Spleen (tissue), 7 donors: ENCODE results near the gene FRS3.
"Not testable (repeated sequence)": the region's sequence is repeated elsewhere in the genome, so short reads cannot be mapped to it uniquely, and the experiment has no call there.

Experiments
- CTCF ChIP-seq, 11 experiments: fragments of 200-600 bp in 7 of 11; fragments of 450-650 bp in 4 of 11; sonication (generic) in 4 of 11; IDR thresholded peaks in 8 of 11; conservative IDR thresholded peaks in 3 of 11; 1 replicate in 7 of 11; 2 replicates in 4 of 11; pipeline versions ENCODE4 v1.4.0 to v1.8.0; 2016 to 2021; ENCODE audit warnings: antibody characterized with exemption in 11 of 11, inconsistent platforms in 4 of 11, mild to moderate bottlenecking in 1 of 11
- POLR2A ChIP-seq, 3 donors: fragments of 450-650 bp; IDR thresholded peaks; one replicate each; pipeline ENCODE4 v1.5.1; 2017; ENCODE audit warnings: antibody characterized with exemption in 3 of 3, mild to moderate bottlenecking in 1 of 3
- POLR2AphosphoS5 ChIP-seq, 3 donors: sonication (generic); formaldehyde crosslinking; IDR thresholded peaks; one replicate each; pipeline ENCODE4 v1.5.1; 2017; ENCODE audit warnings: antibody characterized with exemption in 3 of 3
- donor health status: DM: no; HTN: no; CAD: no; lungs with moderate emphysema.
- donor health status: DM: no; HTN: no; CAD: no.
- donor health status: DM: no; HTN: no; CAD: no.

DNA sequence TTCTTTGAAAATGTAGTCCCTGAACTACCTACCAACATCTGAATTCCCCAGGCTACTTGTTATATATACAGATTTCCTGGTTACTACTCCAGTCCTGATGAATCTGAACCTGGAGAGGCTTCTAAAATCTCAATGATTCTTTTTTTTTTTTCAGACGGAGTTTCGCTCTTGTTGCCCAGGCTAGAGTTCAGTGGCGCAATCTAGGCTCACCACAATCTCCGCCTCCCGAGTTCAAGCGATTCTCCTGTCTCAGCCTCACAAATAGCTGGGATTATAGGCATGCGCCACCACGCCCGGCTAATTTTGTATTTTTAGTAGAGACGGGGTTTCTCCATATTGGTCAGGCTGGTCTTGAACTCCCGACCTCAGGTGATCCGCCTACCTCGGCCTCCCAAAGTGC, 32.2 kb upstream of the FRS3 start:
- TF ChIP-seq CTCF (IDR thresholded peaks at IDR 0.05 in 8 of 11, conservative IDR thresholded peaks at IDR 0.05 in 3 of 11); POLR2A (IDR thresholded peaks at IDR 0.05); POLR2AphosphoS5 (IDR thresholded peaks at IDR 0.05): not testable (repeated sequence)
